Gastroesophageal sphincter (tissue), 4 donors: ENCODE measurements around the gene KCTD1. TPM values are rescaled to one million over a fixed set of nuclear protein-coding genes. Genes with fewer than 3 reads are reported as not detected.

Source experiments
- ATAC-seq: fragments of 150-250 bp; one replicate; pipeline ENCODE4 v1.9.1; 2016; ENCODE audit warnings: mild to moderate bottlenecking, moderate library complexity
- H3K27ac ChIP-seq, 4 donors: fragments of 200-600 bp; sonication (generic) in 3 of 4; 1 replicate in 3 of 4; 2 replicates in 1 of 4; pipeline ENCODE4 v1.5.1; 2016 to 2019
- H3K27me3 ChIP-seq: fragments of 200-600 bp; sonication (generic); one replicate; pipeline ENCODE4 v1.5.1; 2019
- H3K36me3 ChIP-seq, 2 donors: fragments of 200-600 bp; sonication (generic); one replicate each; pipeline ENCODE4 v1.5.1; 2019; ENCODE audit warnings: control low read depth in 1 of 2
- H3K4me1 ChIP-seq, 3 donors: fragments of 200-600 bp; sonication (generic); 1 replicate in 2 of 3; 2 replicates in 1 of 3; pipeline ENCODE4 v1.5.1; 2016 to 2019; ENCODE audit warnings: control low read depth in 2 of 3
- H3K4me3 ChIP-seq, 2 donors: fragments of 200-600 bp; sonication (generic); one replicate each; pipeline ENCODE4 v1.5.1; 2019; ENCODE audit warnings: mild to moderate bottlenecking in 1 of 2, moderate library complexity in 1 of 2
- H3K9me3 ChIP-seq, 3 donors: fragments of 200-600 bp; sonication (generic); one replicate each; pipeline ENCODE4 v1.5.1; 2017 to 2019; ENCODE audit warnings: control low read depth in 2 of 3
- CTCF ChIP-seq, 4 experiments: fragments of 200-600 bp in 2 of 4; fragments of 450-650 bp in 2 of 4; sonication (generic) in 1 of 4; IDR thresholded peaks; one replicate each; pipeline ENCODE4 v1.5.1; 2017 to 2019; ENCODE audit warnings: antibody characterized with exemption in 4 of 4, mild to moderate bottlenecking in 2 of 4, moderate library complexity in 2 of 4
- EP300 ChIP-seq: sonication (generic); formaldehyde crosslinking; IDR thresholded peaks from one replicate; pipeline ENCODE4 v1.6.1; 2017; ENCODE audit warnings: antibody characterized with exemption, mild to moderate bottlenecking
- POLR2A ChIP-seq, 2 donors: fragments of 450-650 bp; IDR thresholded peaks; one replicate each; pipeline ENCODE4 v1.6.1; 2017; ENCODE audit warnings: antibody characterized with exemption in 2 of 2, mild to moderate bottlenecking in 2 of 2, moderate library complexity in 1 of 2
- POLR2AphosphoS5 ChIP-seq: sonication (generic); formaldehyde crosslinking; IDR thresholded peaks from one replicate; pipeline ENCODE4 v1.6.1; 2017; ENCODE audit warnings: antibody characterized with exemption
- whole genome bisulfite sequencing, 2 donors: methylation state at CpG; one replicate each; pipeline ENCODE4 v1.1.5; 2018; ENCODE audit warnings: low coverage in 1 of 2; 5-methylcytosine and 5-hydroxymethylcytosine counted together
- total RNA-seq, 4 donors: library from RNA; depleted of rRNA; stranded (reverse); fragments of >200 nt; gene quantifications; one replicate each; pipeline ENCODE4 v1.1.0, GENCODE V29; 2016

KCTD1 gene
- total RNA-seq, 4 donors from 2014 or later, result 13.6 to 17.1 (median 16.6) TPM

- no peaks in the 10 kb centered on the region for H3K9me3 ChIP-seq
- 71 to 76% methylated on average over 4 of the region's 4 CpGs for WGBS, 2 donors
- no peaks in the 10 kb centered on the region for H3K4me1 ChIP-seq
- TF ChIP-seq POLR2A (IDR thresholded peaks at IDR 0.05), result no peak
- no peak for TF ChIP-seq EP300
- TF ChIP-seq POLR2AphosphoS5, result no peak
- TF ChIP-seq CTCF (IDR thresholded peaks at IDR 0.05), result no peak
- ATAC-seq, result no peak
- H3K36me3 ChIP-seq, result no peaks in the 10 kb centered on the region
- no peak overlapping the region for H3K27ac ChIP-seq
- H3K27me3 ChIP-seq, result no peaks in the 10 kb centered on the region
- H3K4me3 ChIP-seq, result no peak overlapping the region
Observed at GRCh38 chr18:26531605-26532298, 16.6 kb downstream of the KCTD1 start.

GRCh38 chr18:26526966-26527234, 21.5 kb downstream of the KCTD1 start:
- Histone ChIP-seq H3K27ac (no peak overlapping the region), H3K27me3 (no peaks in the 10 kb centered on the region), H3K4me3 (no peak overlapping the region), H3K36me3 (no peaks in the 10 kb centered on the region), H3K4me1 (peaks cover 0 to 10% (median 0%) of the 10 kb centered on the region in 3 donors), H3K9me3 (no peaks in the 10 kb centered on the region)
- no peak for TF ChIP-seq POLR2A (IDR thresholded peaks at IDR 0.05)
- no peak for TF ChIP-seq CTCF (IDR thresholded peaks at IDR 0.05)
- no peak for TF ChIP-seq POLR2AphosphoS5
- TF ChIP-seq EP300, result no peak
- no peak for ATAC-seq
- 76 to 92% methylated on average over 1 to 2 of the region's 2 CpGs for WGBS, 2 donors

- WGBS, 2 donors, result 81 to 83% methylated on average over 5 to 10 of the region's 12 CpGs
- Histone ChIP-seq H3K9me3 (no peaks in the 10 kb centered on the region), H3K27ac (no peak overlapping the region), H3K4me1 (peaks cover 0 to 10% (median 0%) of the 10 kb centered on the region in 3 donors), H3K27me3 (no peaks in the 10 kb centered on the region), H3K4me3 (no peak overlapping the region), H3K36me3 (no peaks in the 10 kb centered on the region)
- no peak for ATAC-seq
- TF ChIP-seq EP300 (no peak), POLR2A (IDR thresholded peaks at IDR 0.05) (no peak), CTCF (IDR thresholded peaks at IDR 0.05) (no peak), POLR2AphosphoS5 (no peak)
Observed at GRCh38 chr18:26526128-26526965, 22.0 kb downstream of the KCTD1 start.

- H3K9me3 ChIP-seq, result no peaks in the 10 kb centered on the region
- WGBS, 2 donors, result 49 to 64% methylated on average over 4 of the region's 4 CpGs
- H3K27me3 ChIP-seq, result no peaks in the 10 kb centered on the region
- H3K4me3 ChIP-seq, result no peak overlapping the region
- ATAC-seq, result no peak
- H3K27ac ChIP-seq, result no peak overlapping the region
- TF ChIP-seq POLR2A (IDR thresholded peaks at IDR 0.05), result no peak
- no peak for TF ChIP-seq POLR2AphosphoS5
- no peak for TF ChIP-seq EP300
- TF ChIP-seq CTCF (IDR thresholded peaks at IDR 0.05), result no peak
- H3K36me3 ChIP-seq, result no peaks in the 10 kb centered on the region
- H3K4me1 ChIP-seq, result peaks cover 0 to 10% (median 0%) of the 10 kb centered on the region in 3 donors
Observed at GRCh38 chr18:26524504-26525351, 23.6 kb downstream of the KCTD1 start.
